Stimulated activated CD4-positive, alpha-beta T cell treated with anti-CD3 and anti-CD28 coated beads, TNF-alpha, amount 100 ng/mL, for 48 hours (primary cell): ENCODE data around the gene TFAP2D.

Source experiments
- DNase-seq, 3 donors: peaks; one replicate each; pipeline ENCODE4 v3.0.0-alpha.2; 2020; ENCODE audit warnings: low read depth in 3 of 3

TFAP2D gene

GRCh38 chr6:50819466-50819903 is 106.2 kb downstream of the TFAP2D start:
- no peak for DNase-seq

GRCh38 chr6:50819904-50820868 is 106.9 kb downstream of the TFAP2D start:
- DNase-seq = no peak

GRCh38 chr6:50820869-50821264 is 107.5 kb downstream of the TFAP2D start:
- DNase-seq = no peak

- DNase-seq = no peak
Measured at GRCh38 chr6:50821441-50822077, 108.2 kb downstream of the TFAP2D start.

GRCh38 chr6:50822078-50822476 is 108.8 kb downstream of the TFAP2D start:
- DNase-seq = no peak
